D721Med (cell line): ENCODE measurements around the gene ADAM15.

Source experiments
- DNase-seq: peaks from one replicate; pipeline ENCODE4 v3.0.0; 2011; ENCODE audit warnings: low spot score; ENCODE audit not compliant: insufficient read length
- FAIRE-seq: peaks from 2 replicates; lab custom pipeline; 2011; peaks lifted over from hg19 to GRCh38; lab: Jason Lieb, UNC
- TF ChIP-seq, protein P1 (sequence below): IDR thresholded peaks from 2 replicates; pipeline ENCODE4 v1.5.1; 2012; ENCODE audit warnings: mild to moderate bottlenecking, control low read depth; ENCODE audit not compliant: insufficient read depth; ENCODE audit errors: missing control alignments

The ADAM15 gene

DNA sequence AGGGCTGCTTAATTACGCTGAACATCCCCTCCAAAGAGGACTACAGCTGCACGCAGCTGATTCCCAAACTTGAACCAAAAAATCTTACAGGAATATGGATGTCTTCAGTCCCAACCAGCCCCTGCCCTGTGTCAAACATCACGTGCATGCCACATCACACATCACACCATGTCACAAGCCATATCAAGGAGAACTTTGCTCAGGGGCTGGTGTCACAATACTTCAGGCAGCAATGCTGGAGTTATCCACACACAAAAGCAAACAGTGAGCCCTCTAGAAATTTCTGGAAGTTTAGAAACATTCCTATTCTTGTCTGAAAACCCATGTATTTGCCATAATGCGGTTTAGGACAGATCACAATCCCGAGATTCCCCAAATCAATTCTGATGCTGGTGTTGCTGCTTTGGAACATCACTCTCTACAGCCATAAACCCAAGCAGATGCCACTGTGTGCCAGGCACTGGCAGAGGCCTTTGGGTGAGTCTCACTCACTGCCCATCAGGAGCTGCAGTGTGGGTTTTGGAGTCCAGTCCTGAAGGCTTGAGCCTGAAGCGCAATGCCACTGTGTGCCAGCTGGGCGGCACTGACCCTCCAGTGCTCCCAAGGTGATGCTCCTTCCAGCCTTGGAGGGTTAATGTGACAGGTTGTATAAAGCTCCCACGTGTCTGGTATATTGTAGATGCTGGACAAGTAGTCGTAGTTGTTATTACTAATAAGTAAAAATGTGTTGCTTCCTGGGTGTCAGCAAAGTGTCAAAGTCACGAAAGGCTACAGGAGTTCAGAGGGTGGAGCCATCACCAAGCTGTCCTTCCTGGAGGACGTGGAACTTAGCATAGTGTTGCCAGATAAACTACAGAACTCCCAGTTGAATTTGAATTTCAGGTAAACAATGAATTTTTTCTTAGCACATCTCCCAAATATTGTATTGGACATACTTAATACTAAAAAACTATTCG lies 56.5 kb downstream of the ADAM15 start:
- no peak for DNase-seq
- FAIRE-seq = no peak
- TF ChIP-seq, protein P1, sequence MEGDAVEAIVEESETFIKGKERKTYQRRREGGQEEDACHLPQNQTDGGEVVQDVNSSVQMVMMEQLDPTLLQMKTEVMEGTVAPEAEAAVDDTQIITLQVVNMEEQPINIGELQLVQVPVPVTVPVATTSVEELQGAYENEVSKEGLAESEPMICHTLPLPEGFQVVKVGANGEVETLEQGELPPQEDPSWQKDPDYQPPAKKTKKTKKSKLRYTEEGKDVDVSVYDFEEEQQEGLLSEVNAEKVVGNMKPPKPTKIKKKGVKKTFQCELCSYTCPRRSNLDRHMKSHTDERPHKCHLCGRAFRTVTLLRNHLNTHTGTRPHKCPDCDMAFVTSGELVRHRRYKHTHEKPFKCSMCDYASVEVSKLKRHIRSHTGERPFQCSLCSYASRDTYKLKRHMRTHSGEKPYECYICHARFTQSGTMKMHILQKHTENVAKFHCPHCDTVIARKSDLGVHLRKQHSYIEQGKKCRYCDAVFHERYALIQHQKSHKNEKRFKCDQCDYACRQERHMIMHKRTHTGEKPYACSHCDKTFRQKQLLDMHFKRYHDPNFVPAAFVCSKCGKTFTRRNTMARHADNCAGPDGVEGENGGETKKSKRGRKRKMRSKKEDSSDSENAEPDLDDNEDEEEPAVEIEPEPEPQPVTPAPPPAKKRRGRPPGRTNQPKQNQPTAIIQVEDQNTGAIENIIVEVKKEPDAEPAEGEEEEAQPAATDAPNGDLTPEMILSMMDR = no peak

DNA sequence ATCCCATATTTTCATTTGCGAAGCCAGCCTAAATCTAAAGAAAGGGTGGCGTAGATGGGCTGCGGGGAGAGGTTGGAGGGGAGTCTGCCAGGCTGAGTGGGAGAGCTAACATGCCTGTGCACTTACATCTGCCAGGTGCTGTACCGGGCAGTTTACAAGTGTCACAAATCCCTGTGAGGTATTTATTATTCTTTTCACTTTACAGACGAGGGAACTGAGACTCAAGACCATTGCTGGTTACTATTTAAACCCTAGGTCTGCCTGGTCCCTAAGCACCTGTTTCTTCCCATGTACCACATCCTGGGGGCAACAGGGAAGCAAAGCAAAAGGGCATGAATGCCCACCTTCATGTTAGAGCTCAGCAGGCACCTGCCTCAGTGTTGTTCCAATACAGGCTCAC lies 57.2 kb downstream of the ADAM15 start:
- DNase-seq (no peak), FAIRE-seq (no peak)
- TF ChIP-seq, protein P1 = no peak

DNA sequence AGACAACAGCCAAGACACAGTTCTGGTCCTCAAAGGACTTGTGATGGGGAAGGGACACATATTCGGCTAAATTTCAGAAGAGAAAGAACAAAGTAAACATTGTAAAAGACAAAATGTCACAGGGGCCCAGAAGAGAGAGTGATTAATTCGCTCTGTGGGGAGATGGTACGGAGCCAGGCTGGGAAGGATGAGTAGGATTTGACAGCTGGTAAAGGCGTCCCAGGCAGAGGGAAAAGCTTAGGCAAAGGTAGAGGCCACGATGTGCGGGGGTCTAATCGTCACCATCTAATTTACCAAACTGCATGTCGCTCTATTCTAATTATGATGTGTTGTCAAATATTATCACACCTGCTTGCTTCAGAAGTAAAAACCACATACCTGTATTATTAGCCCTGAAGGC lies 59.3 kb downstream of the ADAM15 start:
- DNase-seq (no peak), FAIRE-seq (peak; percentile 61)
- TF ChIP-seq, protein P1 = no peak

DNA sequence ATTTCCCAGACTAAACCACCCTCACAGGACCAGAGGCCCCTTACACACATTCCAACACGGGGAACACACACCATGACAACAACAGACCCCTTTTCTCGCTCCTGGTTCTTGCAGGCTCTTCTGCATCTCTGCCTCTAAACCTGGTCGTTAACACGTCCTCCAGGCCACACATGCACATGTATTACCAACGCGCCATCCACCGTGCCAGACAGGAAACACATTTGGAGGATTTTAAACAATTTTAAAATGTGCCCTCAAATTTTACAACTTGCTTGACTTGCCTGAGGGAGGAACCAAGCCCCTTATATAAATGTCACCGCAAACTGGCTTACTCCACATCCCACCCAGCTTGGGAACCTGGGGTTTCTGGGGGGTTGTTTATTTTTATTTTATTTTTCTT lies 59.7 kb downstream of the ADAM15 start:
- FAIRE-seq (no peak), DNase-seq (no peak)
- TF ChIP-seq, protein P1 = no peak
